C1 segment of cervical spinal cord (tissue), 14 donors: ENCODE data around the gene TNS3.

Source experiments
- DNase-seq, 14 donors: peaks; one replicate each; lab custom pipeline; 2025; lab: John Stamatoyannopoulos, UW

Gene TNS3

DNA sequence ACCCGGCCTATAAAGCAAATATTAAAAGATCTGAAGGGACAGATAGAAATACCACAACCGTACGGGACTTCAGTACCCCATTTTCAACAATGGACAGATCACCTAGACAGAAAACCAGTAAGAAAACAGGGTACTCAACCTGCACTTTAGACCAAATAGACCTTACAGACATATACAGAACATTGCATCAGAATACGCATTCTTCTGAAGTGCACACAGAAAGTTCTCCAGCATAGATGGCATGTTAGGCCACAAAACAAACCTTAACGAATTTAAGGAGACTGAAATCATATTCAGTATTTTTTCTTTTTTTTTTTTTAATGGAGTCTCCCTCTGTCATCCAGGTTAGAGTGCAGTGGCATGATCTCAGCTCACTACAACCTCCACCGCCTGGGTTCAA lies 151.5 kb downstream of the TNS3 start:
- DNase-seq, result no peak

DNA sequence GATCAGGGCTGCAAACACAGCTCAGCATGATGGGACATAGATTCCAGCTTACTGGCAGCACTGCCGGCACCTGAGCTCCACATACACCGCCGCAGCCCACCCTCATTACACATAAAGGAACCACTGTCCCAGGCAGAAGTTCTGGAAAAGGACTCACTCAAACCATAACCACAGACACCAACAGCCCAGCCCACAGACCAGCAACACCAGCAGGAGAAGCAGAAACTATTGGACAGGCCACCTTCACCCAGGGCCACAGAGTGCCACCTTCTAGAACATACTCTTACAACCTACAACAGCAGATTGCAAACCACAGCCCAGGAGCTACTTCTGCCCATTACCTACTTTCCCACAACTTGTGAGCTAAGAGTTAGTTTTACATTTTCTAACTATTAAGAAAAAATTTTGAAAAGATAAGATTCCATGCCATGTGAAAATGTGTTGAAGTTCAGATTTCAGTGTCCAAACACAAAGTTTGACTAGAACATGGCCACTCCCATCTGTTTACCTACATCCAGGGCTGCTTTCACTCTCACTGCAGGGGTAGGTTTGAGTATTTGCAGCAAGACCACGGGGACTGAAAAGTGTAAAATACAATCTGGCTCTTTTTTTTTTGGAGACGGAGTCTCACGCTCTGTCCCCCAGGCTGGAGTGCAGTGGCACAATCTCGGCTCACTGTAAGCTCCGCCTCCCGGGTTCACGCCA lies 153.0 kb downstream of the TNS3 start:
- no peak for DNase-seq

DNA sequence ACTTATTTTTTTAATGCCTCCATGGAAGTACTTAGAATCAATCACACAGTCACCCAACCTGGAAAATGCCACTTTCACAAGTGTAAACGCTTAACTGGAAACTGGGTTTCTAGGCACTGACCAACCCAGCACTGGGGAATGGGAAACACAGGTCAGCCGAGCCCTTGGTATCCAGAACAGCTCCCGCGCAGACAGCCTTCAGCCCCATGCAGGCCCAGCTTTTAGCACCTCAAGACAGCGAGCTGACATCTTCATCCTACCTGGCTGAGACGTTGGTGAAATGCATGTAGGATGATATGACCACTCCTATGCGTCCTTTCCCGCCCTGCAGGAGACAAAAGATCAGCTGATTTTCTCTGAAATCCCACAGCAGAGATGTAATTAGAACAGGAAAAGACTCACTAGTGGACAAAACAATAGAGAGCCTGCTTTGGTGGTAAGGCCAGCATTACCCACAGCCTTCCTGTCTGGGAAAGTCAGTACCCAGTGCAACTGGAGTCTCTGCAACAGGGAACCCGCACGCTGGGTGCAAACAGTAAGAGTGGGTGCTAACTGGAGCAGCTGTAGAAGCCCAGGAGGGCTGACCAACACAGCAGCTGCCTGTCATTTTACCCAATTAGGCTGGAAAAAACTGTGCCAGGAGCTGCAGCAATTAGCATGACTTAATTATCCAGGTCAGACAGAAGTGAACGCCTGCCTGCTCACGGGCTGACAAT lies 153.7 kb downstream of the TNS3 start:
- DNase-seq, result peak in 1 of 14 donors; percentile 18

DNA sequence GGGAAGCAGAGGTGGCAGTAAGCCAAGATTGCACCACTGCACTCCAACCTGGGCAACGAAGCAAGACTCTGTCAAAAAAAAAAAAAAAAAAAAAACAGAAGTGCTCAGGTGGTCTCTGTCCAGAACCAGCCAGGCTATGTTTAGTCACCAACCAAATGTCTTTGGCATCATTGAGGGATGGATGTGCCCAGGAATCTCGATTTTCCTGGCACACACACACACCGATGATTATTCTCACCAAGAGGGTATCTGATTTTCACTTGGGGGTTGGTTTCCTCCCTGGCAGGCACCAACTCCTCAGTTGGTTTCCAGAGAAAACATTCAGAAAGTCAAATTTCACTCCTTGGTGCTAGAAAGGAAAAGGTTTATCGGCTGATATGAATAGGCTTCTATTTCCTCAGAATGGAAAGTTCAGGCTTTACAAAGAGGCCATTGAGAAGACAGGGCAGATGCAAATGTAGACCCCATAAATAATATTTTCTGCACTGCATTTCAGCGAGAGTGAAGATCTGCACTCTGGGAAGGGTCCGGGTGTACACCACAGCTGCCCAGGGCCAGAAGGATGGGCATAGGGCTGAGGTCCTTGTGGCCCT lies 154.8 kb downstream of the TNS3 start:
- DNase-seq, result peak in 1 of 14 donors; percentile 31

DNA sequence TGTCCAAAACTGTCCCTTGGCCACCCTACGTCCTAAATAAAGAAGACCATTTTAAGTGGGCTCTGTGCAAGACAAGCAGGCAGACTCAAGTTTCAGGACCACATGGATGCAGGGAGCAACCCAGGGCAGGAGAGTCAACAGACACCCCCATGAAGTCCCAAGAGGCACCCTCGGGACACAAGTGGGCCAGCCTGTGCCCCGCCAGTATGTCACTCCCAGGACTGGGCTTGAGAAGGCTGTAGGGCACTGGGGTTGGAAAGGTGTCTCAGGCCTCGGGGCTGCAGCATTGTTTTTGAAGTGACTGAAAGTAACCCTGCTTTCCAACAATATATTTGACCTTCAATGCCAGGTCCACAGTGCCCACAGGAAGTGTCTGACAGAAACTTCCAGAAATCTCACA lies 157.4 kb downstream of the TNS3 start:
- no peak for DNase-seq

DNA sequence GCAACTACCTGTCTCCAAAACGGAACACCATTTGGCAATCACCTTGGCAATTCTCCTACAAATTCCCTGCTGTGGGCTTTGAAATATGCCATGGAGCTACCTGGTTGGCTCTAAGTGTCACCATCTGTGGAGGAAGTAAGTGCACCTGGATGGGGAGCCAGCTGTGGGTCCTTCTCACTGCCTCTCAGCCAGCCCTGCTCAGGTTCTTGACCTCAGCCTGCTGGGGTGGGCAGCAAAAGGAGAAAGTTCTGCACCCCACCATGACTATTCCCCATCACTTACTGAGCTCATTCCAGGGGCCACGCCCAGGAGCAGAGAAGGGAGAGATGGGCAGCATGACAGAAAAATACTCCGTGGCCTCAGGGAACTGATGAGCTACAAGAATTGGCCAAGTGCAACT lies 158.7 kb downstream of the TNS3 start:
- no peak for DNase-seq

DNA sequence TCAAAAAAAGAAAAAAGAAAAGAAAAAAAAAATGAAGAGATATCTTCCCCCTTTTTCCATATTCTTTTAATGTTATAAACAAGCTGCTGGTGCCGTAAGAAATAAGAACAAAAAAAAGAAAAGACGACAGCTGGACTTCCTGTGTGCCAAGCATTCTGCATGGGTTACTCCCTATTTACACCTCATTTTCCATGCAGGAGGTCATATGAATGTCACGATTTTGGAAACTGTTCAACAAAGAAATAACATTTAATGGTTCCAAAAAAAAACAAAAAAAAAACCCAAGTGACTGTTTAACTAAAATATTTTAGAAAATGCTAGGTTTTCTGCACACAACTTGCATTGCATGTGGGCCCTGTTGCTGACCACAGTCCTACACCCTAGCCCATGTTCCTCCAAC lies 159.3 kb downstream of the TNS3 start:
- DNase-seq, result no peak

DNA sequence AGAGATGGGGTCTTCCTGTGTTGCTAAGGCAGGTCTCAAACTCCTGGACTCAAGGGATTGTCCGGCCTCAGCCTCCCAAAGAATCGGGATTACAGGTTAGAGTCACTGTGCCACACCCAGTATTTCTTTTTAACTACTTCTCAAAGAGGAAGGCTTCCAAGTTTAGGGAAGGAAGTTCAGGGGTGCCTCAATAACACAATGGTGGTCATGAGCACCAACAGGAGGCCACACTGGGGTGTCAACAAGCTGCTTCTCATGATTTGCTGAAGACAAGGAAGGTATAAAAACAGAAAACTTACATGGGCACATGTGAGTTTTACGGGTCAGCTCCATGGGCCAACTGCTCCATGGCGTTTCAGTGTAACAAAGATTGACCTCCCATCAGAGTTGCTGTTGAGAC lies 160.5 kb downstream of the TNS3 start:
- no peak for DNase-seq

DNA sequence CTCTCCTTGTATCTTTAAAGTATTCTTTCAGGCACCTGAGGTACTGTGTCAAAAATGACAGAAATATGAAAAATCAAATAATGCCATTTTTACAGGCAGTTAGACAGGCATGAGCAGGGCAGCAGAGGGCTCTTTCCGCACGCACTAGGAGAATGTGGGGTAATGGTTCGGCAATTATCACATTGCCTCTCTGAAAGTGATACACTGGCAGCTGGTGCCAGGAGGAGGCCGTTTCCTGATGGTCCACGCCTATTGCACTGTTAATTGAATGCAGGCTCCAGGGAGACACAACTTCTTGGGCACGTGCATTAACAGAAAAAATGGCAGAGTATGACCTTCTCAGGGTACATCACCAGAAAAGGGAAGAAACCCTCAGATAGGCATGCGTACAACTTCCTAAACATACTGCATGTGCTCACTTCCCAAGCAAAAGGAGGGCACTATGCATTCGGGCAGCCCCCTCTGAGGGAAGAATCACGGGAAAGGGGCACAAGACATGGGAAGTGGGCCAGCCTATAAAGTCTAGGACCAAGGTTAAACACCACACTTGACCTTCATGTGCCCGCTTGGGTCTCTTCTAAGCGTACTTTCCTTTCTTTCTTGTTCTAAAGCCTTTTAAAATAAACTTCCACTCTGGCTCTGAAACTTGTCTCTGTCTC lies 161.7 kb downstream of the TNS3 start:
- no peak for DNase-seq

DNA sequence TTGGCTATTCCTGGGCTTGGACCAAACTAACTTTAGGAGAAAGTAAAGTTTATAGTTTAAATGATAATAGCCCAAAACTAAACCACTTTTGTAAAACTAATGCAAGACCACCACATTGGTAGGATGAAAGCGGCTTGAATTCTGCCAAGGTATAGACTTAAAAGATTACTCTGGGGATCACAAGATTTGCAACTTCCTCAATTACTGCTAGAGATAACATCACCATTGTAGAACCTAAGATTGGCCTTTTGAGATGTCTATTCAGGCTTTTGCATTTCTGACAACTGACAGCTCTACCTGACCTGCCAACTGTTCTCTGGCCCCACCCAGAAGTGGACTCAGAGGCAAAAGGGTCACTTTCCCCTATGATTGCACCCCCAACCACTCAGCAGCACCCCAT lies 162.4 kb downstream of the TNS3 start:
- no peak for DNase-seq

DNA sequence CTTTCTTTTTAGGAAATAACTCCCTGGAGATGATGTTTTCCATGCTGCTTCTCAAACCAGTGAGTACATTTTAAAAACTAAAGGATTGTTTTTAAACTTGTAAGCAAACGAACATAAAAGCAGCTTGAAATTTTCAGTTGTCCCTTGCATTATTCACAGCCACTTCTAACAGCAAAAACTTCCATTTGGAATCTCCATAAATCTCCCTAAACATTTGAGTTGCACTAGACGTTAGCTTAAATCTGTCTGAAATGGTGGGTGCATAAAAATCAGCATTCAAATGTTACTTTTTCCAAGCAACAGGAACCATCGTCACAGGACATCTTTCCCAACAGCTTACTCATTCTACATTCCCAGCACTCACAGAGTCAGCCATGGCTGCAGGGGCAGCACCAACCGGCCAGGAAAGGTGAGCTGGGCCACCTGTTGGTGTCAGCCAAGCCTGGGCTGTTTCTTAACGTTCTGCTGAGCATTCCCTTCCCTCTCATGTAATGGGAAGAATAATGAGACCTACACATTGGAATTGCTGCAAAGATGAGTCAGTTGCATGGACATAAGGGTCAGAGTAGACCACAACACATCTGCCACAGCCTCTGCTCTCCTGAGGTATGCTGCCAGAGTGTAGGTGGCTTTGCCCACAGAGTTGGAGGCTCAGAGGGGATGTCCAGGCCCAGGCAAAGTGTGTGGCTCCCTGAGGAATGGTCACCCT lies 163.2 kb downstream of the TNS3 start:
- DNase-seq, result no peak

DNA sequence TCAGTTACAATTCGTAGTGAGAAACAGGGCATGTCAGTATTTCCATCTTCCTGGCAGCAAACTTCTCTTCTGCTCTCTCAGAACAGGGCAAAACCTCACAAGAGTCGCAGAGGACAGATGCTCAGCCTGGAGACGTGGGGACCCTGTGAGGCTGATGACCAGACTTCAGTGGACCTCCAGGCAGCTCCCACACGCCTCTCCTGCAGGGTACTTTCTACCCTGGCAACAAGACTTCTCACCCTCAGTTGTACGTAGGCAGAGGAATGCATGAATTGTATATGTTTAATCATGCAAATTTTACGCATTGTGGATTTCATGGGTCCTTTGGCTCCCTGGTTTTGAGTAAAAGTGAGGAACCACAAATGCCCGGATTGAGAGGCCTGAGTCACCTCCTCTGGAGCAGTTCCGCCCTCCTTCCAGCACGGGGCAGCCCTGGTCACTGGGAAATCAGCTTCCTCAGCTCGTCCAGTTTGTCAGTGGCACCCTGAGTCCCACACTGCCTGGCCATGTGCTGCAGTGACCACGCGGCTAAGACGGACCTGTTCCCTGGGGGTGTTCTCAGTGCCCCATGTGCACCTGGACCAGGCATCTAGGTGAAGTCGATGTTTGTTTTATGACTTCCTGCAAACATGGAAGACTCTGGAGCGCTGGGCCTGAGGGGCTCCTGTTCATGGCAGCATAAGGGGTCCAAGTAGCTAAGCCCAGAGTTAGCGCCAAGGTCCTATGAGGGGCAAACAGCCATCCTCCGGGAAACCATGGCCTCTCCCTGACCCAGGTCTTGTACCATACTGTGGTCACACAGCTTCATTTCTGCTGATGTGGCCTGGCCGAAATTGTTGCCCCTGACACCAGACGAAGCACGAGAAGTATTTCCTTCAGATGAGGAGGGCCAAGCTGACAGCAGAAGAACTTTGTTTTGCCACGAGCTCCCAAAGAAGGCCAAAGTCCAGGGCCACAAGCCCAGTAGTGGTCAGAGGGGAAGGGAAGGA lies 165.1 kb downstream of the TNS3 start:
- DNase-seq, result no peak

DNA sequence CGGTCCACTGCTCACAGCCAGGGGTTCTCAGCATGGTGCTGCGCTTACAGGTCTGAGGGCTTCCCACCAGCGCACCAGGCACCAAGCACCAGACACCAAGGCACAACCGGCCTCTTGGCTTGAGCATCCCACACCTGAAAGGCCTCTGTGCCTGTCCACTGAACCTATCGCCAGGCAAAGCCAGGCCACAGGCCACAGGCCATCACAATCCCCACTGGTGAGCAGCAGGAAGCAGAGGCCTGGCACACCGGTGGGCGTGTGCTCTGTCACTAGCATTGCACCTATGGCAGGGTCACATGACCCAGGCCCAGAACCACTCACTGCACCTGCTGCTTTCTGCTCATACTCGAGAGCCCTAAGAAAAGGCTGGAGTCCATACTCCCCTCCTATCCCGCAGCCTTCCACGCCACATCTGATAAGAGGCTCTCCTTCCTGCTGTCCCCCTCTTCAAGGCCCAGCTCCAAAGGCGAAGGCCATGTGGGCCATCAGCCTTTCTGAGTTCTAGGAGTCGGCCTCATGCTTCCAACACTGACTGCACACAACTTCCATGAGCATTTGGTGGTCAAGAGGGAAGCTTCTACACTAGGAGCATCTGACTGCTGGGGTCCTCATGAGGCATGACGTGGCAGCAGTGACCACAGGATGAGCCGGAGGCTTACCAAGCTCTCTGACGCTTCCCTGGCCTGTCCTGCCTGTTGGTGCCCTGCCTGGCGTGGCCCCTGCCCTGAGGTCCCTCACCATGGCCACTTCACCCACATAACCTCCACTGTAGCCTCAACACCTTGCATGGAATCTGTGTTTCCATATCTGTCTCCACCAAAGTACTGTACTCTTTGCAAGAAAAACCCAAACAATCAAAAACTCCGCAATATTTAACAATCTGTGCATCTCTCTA lies 166.3 kb downstream of the TNS3 start:
- DNase-seq, result no peak

DNA sequence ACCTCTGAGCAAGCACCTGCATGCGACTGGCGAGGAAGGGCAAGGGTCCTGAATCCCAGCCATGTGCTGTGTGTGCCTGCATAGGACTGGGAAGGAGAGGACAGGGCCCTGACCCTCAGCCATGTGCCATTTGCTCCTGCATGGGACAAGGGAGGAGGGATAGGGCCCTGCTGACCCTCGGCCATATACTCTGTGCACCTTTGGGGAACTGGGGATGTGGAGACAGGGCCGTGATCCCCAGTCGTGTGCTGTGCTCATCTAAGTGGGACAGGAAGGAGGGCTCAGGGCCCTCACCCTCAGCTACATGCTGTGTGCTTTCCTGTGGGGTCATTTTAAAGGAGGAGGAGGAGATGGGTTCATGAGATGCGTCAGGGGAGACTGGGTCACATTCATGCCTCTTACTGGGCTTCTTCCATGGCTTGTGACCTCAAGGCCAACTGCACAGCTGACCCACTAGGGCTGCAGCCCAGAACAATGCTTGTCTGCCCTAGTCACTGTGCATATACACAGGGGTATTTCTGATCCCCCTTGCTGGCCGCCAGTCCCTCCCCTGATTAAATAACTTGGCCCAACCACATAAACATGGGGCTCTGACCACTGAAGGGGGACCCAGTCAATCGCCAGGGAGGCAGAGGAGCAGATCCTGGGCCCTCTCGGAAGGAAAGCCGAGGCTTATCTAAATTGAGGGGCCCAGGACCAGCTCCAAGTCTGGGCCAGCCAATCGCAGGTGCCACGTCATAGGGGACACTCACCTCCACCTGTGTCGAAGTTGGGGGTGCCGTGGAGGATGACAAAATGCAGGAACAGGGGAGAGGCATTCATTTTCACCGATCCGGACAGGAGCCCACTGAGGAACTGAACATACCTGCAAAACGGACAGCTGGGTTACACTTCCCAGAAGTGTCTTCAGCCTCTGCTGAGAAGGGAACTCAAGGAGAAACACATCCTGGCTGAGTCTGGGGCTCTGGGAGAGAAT lies 167.3 kb downstream of the TNS3 start:
- DNase-seq, result no peak

DNA sequence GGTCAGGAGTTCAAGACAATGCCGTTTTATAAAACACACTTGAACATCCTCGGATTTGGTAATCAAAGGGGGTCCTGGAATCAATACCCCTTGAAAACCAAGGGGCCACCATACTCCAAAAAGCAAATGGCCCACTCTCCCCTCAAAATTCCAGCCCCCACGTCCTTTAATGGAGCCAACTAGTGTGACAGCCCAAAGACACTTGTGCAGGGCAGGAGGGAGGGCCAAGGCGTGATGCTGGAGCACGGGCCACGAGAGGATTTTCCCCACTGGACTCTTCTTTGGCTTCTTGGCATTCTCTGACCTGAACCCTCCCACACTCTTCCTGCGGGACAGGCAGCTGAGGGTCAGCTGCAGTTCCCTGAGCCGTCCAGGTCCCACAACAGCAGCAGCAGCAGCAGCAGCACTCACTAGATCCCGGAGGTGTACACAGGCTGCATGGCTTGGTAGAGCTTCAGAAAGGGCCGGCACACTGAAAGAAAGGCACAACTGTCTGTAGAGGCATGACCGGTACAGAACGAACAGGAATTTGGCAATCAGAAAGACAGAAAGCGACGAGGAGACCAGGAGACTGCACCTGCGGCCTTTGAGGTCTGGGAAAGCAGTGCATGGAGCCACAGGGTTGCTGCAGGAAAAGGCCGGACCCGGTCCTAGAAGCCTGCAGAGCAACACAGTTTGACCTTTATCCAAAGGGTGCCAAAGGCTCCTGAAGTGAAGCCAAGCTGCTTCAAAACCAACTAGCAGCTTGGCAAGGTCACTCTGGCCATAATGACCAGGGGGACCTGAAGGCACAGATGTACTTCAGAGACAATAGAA lies 168.2 kb downstream of the TNS3 start:
- no peak for DNase-seq

DNA sequence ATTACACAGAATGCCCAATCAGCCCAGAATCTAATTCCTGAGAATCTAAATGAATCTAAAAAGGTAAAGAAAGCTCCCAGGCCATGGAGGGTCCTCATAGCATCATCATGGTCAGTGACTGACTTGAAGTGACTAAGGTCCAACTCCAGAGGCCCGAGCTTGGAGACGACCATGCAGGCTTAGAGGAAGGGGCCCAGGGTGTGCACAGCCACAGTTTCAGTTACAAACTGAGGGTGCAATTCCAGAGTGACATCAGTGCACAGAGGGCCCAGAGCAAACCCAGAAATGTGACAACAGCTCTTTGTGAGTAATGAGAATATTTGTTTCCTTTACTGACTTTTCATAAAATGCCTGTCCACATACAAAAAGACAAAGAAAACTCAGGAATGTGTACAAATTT lies 170.0 kb downstream of the TNS3 start:
- no peak for DNase-seq

DNA sequence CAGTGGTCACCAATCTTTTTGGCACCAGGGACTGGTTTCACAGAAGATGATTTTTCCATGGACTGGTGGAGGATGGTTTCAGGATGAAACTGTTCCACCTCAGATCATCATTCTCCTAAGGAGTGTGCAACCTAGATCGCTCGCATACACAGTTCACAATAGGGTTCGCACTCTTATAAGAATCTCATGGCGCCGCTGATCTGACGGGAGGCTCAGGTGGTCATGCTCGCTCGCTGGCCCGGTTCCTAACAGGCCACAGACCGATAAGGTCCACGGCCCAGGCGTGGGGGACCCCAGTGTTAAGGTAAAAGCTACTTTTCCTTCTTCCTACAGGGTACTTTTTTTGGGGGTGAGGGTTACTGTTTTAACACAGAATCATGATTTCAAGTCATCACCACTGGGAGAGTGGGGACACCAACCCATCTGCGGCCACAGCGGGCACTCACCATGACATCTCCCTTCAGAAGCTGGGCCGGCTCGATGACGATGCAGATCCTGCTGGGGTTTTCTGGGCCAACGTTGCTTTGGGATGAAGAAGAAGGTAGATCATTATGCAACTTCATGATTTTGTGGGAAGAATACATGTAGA lies 170.5 kb downstream of the TNS3 start:
- no peak for DNase-seq
